Right atrium auricular region (tissue), 2 donors: Measurements from ENCODE around the gene PITX2. TPM values are rescaled to one million over a fixed set of nuclear protein-coding genes. Genes with fewer than 3 reads are reported as not detected.
A peak's percentile ranks its signal among the peaks of the same experiment; 100 is the strongest.

ENCODE experiments used
- DNase-seq: peaks from one replicate; pipeline ENCODE4 v3.0.0-alpha.2; 2019; ENCODE audit warnings: low spot score
- H3K27ac ChIP-seq, 2 donors: fragments of 200-600 bp; sonication (generic); 1 replicate in 1 of 2; 2 replicates in 1 of 2; pipeline ENCODE4 v1.5.1; 2016 to 2019
- H3K27me3 ChIP-seq, 2 donors: fragments of 200-600 bp; sonication (generic); one replicate each; pipeline versions ENCODE4 v1.5.1 to v1.6.0; 2017 to 2019
- H3K36me3 ChIP-seq: fragments of 200-600 bp; sonication (generic); one replicate; pipeline ENCODE4 v1.5.1; 2016
- H3K4me1 ChIP-seq, 2 donors: fragments of 200-600 bp; sonication (generic); one replicate each; pipeline versions ENCODE4 v1.5.1 to v1.6.0; 2017 to 2019
- H3K4me3 ChIP-seq, 2 donors: fragments of 200-600 bp; sonication (generic); 1 replicate in 1 of 2; 2 replicates in 1 of 2; pipeline ENCODE4 v1.5.1; 2017 to 2019; ENCODE audit warnings: mild to moderate bottlenecking in 1 of 2, moderate library complexity in 1 of 2
- H3K9me3 ChIP-seq, 2 donors: fragments of 200-600 bp; sonication (generic); one replicate each; pipeline ENCODE4 v1.5.1; 2019
- CTCF ChIP-seq, 2 donors: fragments of 200-600 bp; sonication (generic); IDR thresholded peaks; one replicate each; pipeline ENCODE4 v1.5.1; 2019; ENCODE audit warnings: antibody characterized with exemption in 2 of 2
- total RNA-seq, 2 donors: library from RNA; depleted of rRNA; stranded (reverse); fragments of >200 nt; gene quantifications; one replicate each; pipeline ENCODE4 v1.1.0, GENCODE V29; 2016

The PITX2 gene
- total RNA-seq, 2 donors from 2014 or later, result 0.24 to 25.4 TPM

GRCh38 chr4:110612631-110613269 is 10.1 kb downstream of the PITX2 start:
- no peak for DNase-seq
- peaks cover 0 to 14% of the 10 kb centered on the region in 2 donors for H3K27me3 ChIP-seq
- H3K9me3 ChIP-seq, result no peaks in the 10 kb centered on the region
- no peak for TF ChIP-seq CTCF (IDR thresholded peaks at IDR 0.05)
- H3K4me1 ChIP-seq, result peaks cover 0 to 22% of the 10 kb centered on the region in 2 donors
- H3K4me3 ChIP-seq, result peak overlapping the region; percentile 13 to 43
- peak overlapping the region; percentile 84 to 92 for H3K27ac ChIP-seq
- H3K36me3 ChIP-seq, result no peaks in the 10 kb centered on the region

- no peak for TF ChIP-seq CTCF (IDR thresholded peaks at IDR 0.05)
- Histone ChIP-seq H3K27me3 (peaks cover 0 to 14% of the 10 kb centered on the region in 2 donors), H3K36me3 (no peaks in the 10 kb centered on the region), H3K27ac (peak overlapping the region; percentile 84 to 92), H3K4me3 (peak overlapping the region; percentile 13 to 43), H3K4me1 (peaks cover 0 to 20% of the 10 kb centered on the region in 2 donors), H3K9me3 (no peaks in the 10 kb centered on the region)
- DNase-seq, result no peak
Measured at GRCh38 chr4:110611968-110612447, 10.9 kb downstream of the PITX2 start.

- peaks cover 0 to 20% of the 10 kb centered on the region in 2 donors for H3K4me1 ChIP-seq
- H3K9me3 ChIP-seq, result no peaks in the 10 kb centered on the region
- no peaks in the 10 kb centered on the region for H3K36me3 ChIP-seq
- peak overlapping the region; percentile 84 to 92 for H3K27ac ChIP-seq
- no peak for DNase-seq
- no peak for TF ChIP-seq CTCF (IDR thresholded peaks at IDR 0.05)
- peaks cover 0 to 14% of the 10 kb centered on the region in 2 donors for H3K27me3 ChIP-seq
- H3K4me3 ChIP-seq, result peak overlapping the region; percentile 13 to 43
Measured at GRCh38 chr4:110610940-110611831, 11.7 kb downstream of the PITX2 start.

- Histone ChIP-seq H3K4me1 (peaks cover 0 to 20% of the 10 kb centered on the region in 2 donors), H3K4me3 (peak overlapping the region in 1 of 2 donors; percentile 12), H3K27ac (peak overlapping the region; percentile 84 to 92), H3K36me3 (no peaks in the 10 kb centered on the region), H3K9me3 (no peaks in the 10 kb centered on the region), H3K27me3 (peaks cover 0 to 14% of the 10 kb centered on the region in 2 donors)
- no peak for TF ChIP-seq CTCF (IDR thresholded peaks at IDR 0.05)
- DNase-seq, result no peak
Measured at GRCh38 chr4:110610620-110610939, 12.3 kb downstream of the PITX2 start.

- no peaks in the 10 kb centered on the region for H3K36me3 ChIP-seq
- DNase-seq, result no peak
- TF ChIP-seq CTCF (IDR thresholded peaks at IDR 0.05), result no peak
- H3K9me3 ChIP-seq, result no peaks in the 10 kb centered on the region
- peaks cover 0 to 20% of the 10 kb centered on the region in 2 donors for H3K4me1 ChIP-seq
- H3K4me3 ChIP-seq, result no peak overlapping the region
- peak overlapping the region; percentile 84 to 92 for H3K27ac ChIP-seq
- peaks cover 0 to 8% of the 10 kb centered on the region in 2 donors for H3K27me3 ChIP-seq
Measured at GRCh38 chr4:110609044-110609750, 13.7 kb downstream of the PITX2 start.
